Measurements from ENCODE around the gene NYNRIN. TPM values are rescaled to one million over a fixed set of nuclear protein-coding genes. Genes with fewer than 3 reads are reported as not detected.
A peak's percentile ranks its signal among the peaks of the same experiment; 100 is the strongest.

NYNRIN gene
- total and polyA plus RNA-seq, 2 of the 4 experiments (the other 2 are of a cell fraction) = 2.2 to 5.4 TPM

DNA sequence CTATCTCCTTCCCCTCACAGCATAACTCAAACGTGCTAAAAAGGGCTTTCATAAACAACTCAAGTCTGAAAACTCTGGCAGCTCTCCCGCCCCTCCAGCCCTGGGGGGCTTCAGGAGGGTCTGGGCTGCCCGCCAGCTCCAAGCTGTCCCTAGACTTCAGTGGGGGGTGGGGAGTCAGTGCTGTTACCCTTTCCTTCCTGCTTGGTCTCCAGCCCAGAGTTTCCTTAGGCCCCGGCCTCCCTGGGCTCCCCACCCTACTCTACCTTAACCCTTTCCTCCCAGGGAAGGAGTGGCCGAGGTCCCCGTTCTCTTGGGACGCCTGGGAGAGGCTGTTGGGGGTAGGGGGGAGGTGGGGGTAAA is 530 bp upstream of the NYNRIN start:
- in situ Hi-C loops (cut with MboI; ENCODE audit: low sequenced_read_pairs) (no loop called here), intact Hi-C loops (cut with micrococcal nuclease) (loop anchor here (2.0 kb wide), 1 partner anchor 31 kb away; no protein-coding TSS in a partner anchor), dilution Hi-C loops (cut with HindIII; ENCODE audit: low sequenced_read_pairs, unreplicated experiment) (no loop called here)
- Histone ChIP-seq H4K91ac (ENCODE audit: insufficient read depth, low read depth, low read length) (peak overlapping the region; percentile 41; the same call in 1 of the 2 replicates), H3K27ac (ENCODE audit: insufficient read depth, low read length) (no peak overlapping the region), H3K9me3 (ENCODE audit: control insufficient read depth, insufficient read depth, low read length) (no peaks in the 10 kb centered on the region), H2AK5ac (ENCODE audit: low read depth, low read length) (0 out of 2 replicates have a peak overlapping the region, but pooled peaks have one; percentile 81), H3K4ac (ENCODE audit: low read depth, low read length) (peak overlapping the region; percentile 59), H3K4me1 (ENCODE audit: control insufficient read depth, insufficient read depth, low read length) (peaks cover 14% of the 10 kb centered on the region), H3K4me3 (ENCODE audit: insufficient read depth, low read depth, low read length) (no peak overlapping the region), H2BK15ac (ENCODE audit: low read depth, low read length) (no peak overlapping the region; the same call in 2 of the 3 replicates), H4K8ac (ENCODE audit: low read depth in 2 of 2, low read length in 2 of 2) (peak overlapping the region; percentile 77 to 84; a peak in 2 of 4 replicates), H2AK9ac (replicated peaks; ENCODE audit: low read depth, low read length, poor library complexity) (peak overlapping the region; percentile 70), H4K20me1 (ENCODE audit: insufficient read depth, low read length) (no peaks in the 10 kb centered on the region), H2BK20ac (ENCODE audit: low read depth, low read length) (no peak overlapping the region), H3K27me3 (ENCODE audit: control insufficient read depth, insufficient read depth, low read length) (no peaks in the 10 kb centered on the region), H3K36me3 (ENCODE audit: control insufficient read depth, insufficient read depth, low read length) (no peaks in the 10 kb centered on the region), H4K5ac (ENCODE audit: low read depth, low read length) (peak overlapping the region; percentile 85; the same call in 1 of the 2 replicates), H2BK5ac (ENCODE audit: low read depth, low read length, poor library complexity, severe bottlenecking) (no peak overlapping the region), H3K14ac (replicated peaks; ENCODE audit: low read depth, low read length) (0 out of 2 replicates have a peak overlapping the region, but pooled peaks have one; percentile 60), H2BK120ac (ENCODE audit: low read depth, low read length) (peak overlapping the region; percentile 38), H3K79me1 (ENCODE audit: low read depth in 1 of 2, low read length in 2 of 2) (peaks cover 0 to 8% of the 10 kb centered on the region in 2 experiments; a peak in 1 of 4 replicates), H3K4me2 (ENCODE audit: low read depth, low read length) (peak overlapping the region; percentile 80; the same call in 1 of the 2 replicates), H3K9me1 (ENCODE audit: insufficient read depth, low read length) (no peaks in the 10 kb centered on the region; the same call in 1 of the 2 replicates), H3K9ac (ENCODE audit: low read depth, low read length) (peak overlapping the region; percentile 79), H3K56ac (ENCODE audit: extremely low read depth, insufficient read depth, low read length) (no peak overlapping the region), H2AFZ (replicated peaks; ENCODE audit: low read length, poor library complexity) (peak overlapping the region; percentile 68), H3K23ac (ENCODE audit: low read depth, low read length) (0 out of 2 replicates have a peak overlapping the region, but pooled peaks have one; percentile 46), H3K18ac (ENCODE audit: low read depth, low read length) (no peak overlapping the region; the same call in 1 of the 2 replicates)
- DNase-seq = no peak
- TF ChIP-seq RAD21 (IDR thresholded peaks at IDR 0.05; ENCODE audit: low read length) = no peak
- no peak for TF ChIP-seq FOS (IDR thresholded peaks at IDR 0.05; ENCODE audit: low read depth, low read length)
- TF ChIP-seq BHLHE40 (IDR thresholded peaks at IDR 0.05; ENCODE audit: low read depth, low read length) = no peak
- no peak for TF ChIP-seq NFE2L2 (IDR thresholded peaks at IDR 0.05; ENCODE audit: low read depth, low read length)
- TF ChIP-seq CEBPB (IDR thresholded peaks at IDR 0.05; ENCODE audit: low read depth, low read length) = no peak
- no peak for TF ChIP-seq MAZ (IDR thresholded peaks at IDR 0.05; ENCODE audit: borderline replicate concordance, low read depth, low read length)
- no peak for TF ChIP-seq RCOR1 (IDR thresholded peaks at IDR 0.05; ENCODE audit: insufficient replicate concordance, low read length)
- no peak for TF ChIP-seq SMC3 (IDR thresholded peaks at IDR 0.05; ENCODE audit: low read depth, low read length)
- no peak for TF ChIP-seq POLR2A (IDR thresholded peaks at IDR 0.05; ENCODE audit: low read depth, low read length)
- no CpG with 5 or more reads among the region's 7 CpGs for WGBS, 2 experiments (ENCODE audit: extremely low coverage in 2 of 2, insufficient read length in 1 of 2)
- no TSS peak for BruUV-seq (replicated peaks)
- CTCF ChIA-PET = interaction anchor here (1.1 kb wide), 1 partner anchor 33 kb away, joined by 6 read pairs; no protein-coding TSS in a partner anchor
- ATAC-seq (ENCODE audit: low read depth) = peak; percentile 20
- POLR2A ChIA-PET (ENCODE audit: unreplicated experiment) = interaction anchor here (0.6 kb wide), 1 partner anchor 33 kb away, joined by 3 read pairs; no protein-coding TSS in a partner anchor

All from IMR-90 (cell line).